IMR-90 (cell line): ENCODE results near the gene FAM83C. TPM values are rescaled to one million over a fixed set of nuclear protein-coding genes. Genes with fewer than 3 reads are reported as not detected.

ENCODE experiments used
- CEBPB ChIP-seq: IDR thresholded peaks from 2 replicates; pipeline ENCODE4 v1.6.1; 2012; ENCODE audit warnings: low read depth, low read length, improper control_type of control experiment
- RFX5 ChIP-seq: IDR thresholded peaks from 2 replicates; pipeline ENCODE4 v1.8.0; 2012; ENCODE audit warnings: low read depth, mild to moderate bottlenecking, low read length, moderate library complexity
- polyA plus RNA-seq, 3 experiments: library from polyadenylated mRNA; depleted of rRNA; stranded (reverse); fragments of >200 nt; gene quantifications; 2 replicates each; pipeline ENCODE4 v1.2.3, GENCODE V29; 2012; ENCODE audit warnings: low replicate concordance in 1 of 3
- total RNA-seq: library from RNA; depleted of rRNA; stranded (reverse); fragments of >200 nt; gene quantifications from 2 replicates; pipeline ENCODE4 v1.2.3, GENCODE V29; 2012
- TF ChIP-seq, protein P1 (sequence below): conservative IDR thresholded peaks from 2 replicates; pipeline ENCODE4 v1.5.1; 2012; ENCODE audit warnings: mild to moderate bottlenecking, low read depth, low read length, improper control_type of control experiment

The FAM83C gene
- total and polyA plus RNA-seq, 2 of the 4 experiments (the other 2 are of a cell fraction) = 0.02 TPM; not detected in 1

DNA sequence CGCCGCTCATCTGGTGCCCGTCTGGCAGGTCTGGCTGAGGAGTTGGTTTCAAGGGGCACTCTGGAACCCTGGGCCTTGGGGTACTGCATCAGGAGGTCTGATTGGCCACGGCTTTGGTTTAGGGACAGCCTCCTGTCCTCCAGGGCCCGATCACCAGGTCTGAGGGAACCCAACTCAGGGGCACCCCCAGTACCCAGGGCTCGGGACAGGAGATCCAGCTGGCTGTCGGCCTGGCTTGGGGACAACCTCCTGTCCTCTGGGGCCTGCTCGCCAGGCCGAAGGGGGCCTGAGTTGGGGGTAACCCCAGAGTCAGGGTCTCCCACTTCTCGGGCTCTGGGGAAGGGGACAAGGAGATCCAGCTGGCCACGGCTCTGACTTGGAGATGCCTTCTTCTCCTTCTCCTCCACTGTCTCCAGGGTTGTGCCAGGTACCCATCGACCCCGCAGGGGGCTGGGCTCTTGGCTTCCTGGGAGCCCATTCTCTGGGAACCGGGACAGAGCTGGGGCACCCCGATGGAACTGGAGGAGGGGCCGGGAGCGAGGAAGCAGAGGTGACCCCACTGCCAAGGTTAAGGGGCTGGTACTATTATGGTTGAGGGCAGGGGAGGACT is 5.2 kb downstream of the FAM83C start (continued):
- TF ChIP-seq, protein P1, sequence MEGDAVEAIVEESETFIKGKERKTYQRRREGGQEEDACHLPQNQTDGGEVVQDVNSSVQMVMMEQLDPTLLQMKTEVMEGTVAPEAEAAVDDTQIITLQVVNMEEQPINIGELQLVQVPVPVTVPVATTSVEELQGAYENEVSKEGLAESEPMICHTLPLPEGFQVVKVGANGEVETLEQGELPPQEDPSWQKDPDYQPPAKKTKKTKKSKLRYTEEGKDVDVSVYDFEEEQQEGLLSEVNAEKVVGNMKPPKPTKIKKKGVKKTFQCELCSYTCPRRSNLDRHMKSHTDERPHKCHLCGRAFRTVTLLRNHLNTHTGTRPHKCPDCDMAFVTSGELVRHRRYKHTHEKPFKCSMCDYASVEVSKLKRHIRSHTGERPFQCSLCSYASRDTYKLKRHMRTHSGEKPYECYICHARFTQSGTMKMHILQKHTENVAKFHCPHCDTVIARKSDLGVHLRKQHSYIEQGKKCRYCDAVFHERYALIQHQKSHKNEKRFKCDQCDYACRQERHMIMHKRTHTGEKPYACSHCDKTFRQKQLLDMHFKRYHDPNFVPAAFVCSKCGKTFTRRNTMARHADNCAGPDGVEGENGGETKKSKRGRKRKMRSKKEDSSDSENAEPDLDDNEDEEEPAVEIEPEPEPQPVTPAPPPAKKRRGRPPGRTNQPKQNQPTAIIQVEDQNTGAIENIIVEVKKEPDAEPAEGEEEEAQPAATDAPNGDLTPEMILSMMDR = no peak
- TF ChIP-seq RFX5 (no peak), CEBPB (no peak)
